ENCODE results near the gene CNTN5.

CNTN5 gene

GRCh38 chr11:99327066-99327465 is 306.3 kb downstream of the CNTN5 start:
- Histone ChIP-seq H3K4me1 (ENCODE audit: control insufficient read depth, insufficient read depth, low read length, poor library complexity, severe bottlenecking) (no peaks in the 10 kb centered on the region), H3K27ac (ENCODE audit: low read depth, low read length, severe bottlenecking) (no peak overlapping the region), H3K36me3 (ENCODE audit: control insufficient read depth, insufficient read depth, low read length) (no peaks in the 10 kb centered on the region), H3K9me3 (ENCODE audit: control insufficient read depth, low read length) (no peaks in the 10 kb centered on the region), H3K4me3 (ENCODE audit: extremely low read depth, insufficient read depth, low read length, poor library complexity, severe bottlenecking) (no peak overlapping the region)
- WGBS, 2 experiments (ENCODE audit: insufficient coverage in 2 of 2): 67% methylated on average over 1 of the region's 1 CpG; no CpG with 5 or more reads in 1 of the 2 experiments

DNA sequence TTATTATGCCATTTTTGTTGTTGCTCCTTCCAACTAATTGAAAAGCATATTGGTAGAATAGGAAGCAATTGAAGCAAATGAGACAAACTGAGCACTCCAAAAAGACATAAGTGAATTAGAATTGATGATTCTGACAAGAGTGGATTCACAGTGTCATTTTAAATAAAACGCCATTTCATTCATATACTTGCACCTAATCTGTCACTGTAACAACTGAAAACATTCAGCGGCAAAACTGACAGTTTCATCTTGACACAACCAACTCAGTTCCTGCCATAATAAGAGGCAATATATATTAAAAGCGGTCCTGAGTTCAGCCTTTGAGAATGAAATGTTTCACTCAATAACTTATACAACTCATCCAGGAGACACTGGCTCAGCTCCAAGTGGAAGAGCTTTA is 306.8 kb downstream of the CNTN5 start:
- 69 to 100% methylated on average over 2 to 3 of the region's 3 CpGs for whole genome bisulfite sequencing, 2 experiments (ENCODE audit: insufficient coverage in 2 of 2)
- Histone ChIP-seq H3K36me3 (ENCODE audit: control insufficient read depth, insufficient read depth, low read length) (no peaks in the 10 kb centered on the region), H3K4me3 (ENCODE audit: extremely low read depth, insufficient read depth, low read length, poor library complexity, severe bottlenecking) (no peak overlapping the region), H3K27ac (ENCODE audit: low read depth, low read length, severe bottlenecking) (no peak overlapping the region), H3K4me1 (ENCODE audit: control insufficient read depth, insufficient read depth, low read length, poor library complexity, severe bottlenecking) (no peaks in the 10 kb centered on the region), H3K9me3 (ENCODE audit: control insufficient read depth, low read length) (no peaks in the 10 kb centered on the region)

DNA sequence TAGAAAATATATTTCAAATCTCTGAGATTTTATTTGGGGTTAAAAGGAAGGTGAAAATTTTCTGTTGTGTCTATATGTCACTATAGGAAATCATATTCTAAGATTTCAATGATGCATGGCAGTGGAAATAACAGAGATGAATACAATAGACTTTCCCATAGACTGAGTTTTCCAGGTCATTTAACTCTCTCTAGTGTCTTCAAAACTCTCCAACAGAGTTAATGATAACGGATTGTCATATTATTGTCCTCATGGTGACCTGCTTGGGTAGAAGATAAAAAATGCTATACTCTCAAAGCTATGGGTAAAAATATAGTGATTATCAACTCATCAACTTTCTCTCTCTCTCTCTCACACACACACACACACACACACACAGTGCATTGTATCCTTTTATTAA is 312.9 kb downstream of the CNTN5 start:
- no peaks in the 10 kb centered on the region for H3K4me1 ChIP-seq (ENCODE audit: control insufficient read depth, insufficient read depth, low read length, poor library complexity, severe bottlenecking)
- no peak overlapping the region for H3K27ac ChIP-seq (ENCODE audit: low read depth, low read length, severe bottlenecking)
- H3K36me3 ChIP-seq (ENCODE audit: control insufficient read depth, insufficient read depth, low read length): no peaks in the 10 kb centered on the region
- no CpG with 5 or more reads among the region's 1 CpG for WGBS, 2 experiments (ENCODE audit: insufficient coverage in 2 of 2)
- H3K4me3 ChIP-seq (ENCODE audit: extremely low read depth, insufficient read depth, low read length, poor library complexity, severe bottlenecking): no peak overlapping the region
- no peaks in the 10 kb centered on the region for H3K9me3 ChIP-seq (ENCODE audit: control insufficient read depth, low read length)

DNA sequence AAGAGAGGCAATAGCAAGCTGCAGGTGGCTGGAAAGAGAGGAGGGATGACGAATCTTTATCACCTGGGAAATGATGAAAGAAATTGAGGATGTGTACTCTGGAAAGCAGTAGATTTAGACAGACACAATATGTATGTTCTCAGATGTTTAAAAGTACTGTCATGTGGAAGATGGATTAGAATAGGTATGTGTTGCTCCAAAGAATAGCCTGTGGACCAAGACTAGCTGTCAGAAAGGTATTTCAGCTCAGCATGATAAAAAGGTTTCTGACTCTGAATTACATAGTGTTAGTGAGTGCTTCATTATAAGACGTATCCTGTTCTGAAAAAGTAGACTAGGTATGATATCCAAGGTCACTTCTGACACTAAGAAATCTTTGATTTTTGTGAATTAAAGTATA is 322.4 kb downstream of the CNTN5 start:
- no peaks in the 10 kb centered on the region for H3K36me3 ChIP-seq (ENCODE audit: control insufficient read depth, insufficient read depth, low read length)
- H3K27ac ChIP-seq (ENCODE audit: low read depth, low read length, severe bottlenecking): no peak overlapping the region
- H3K9me3 ChIP-seq (ENCODE audit: control insufficient read depth, low read length): no peaks in the 10 kb centered on the region
- 82 to 94% methylated on average over 1 to 2 of the region's 2 CpGs for WGBS, 2 experiments (ENCODE audit: insufficient coverage in 2 of 2)
- no peak overlapping the region for H3K4me3 ChIP-seq (ENCODE audit: extremely low read depth, insufficient read depth, low read length, poor library complexity, severe bottlenecking)
- no peaks in the 10 kb centered on the region for H3K4me1 ChIP-seq (ENCODE audit: control insufficient read depth, insufficient read depth, low read length, poor library complexity, severe bottlenecking)

- Histone ChIP-seq H3K36me3 (ENCODE audit: control insufficient read depth, insufficient read depth, low read length) (no peaks in the 10 kb centered on the region), H3K4me3 (ENCODE audit: extremely low read depth, insufficient read depth, low read length, poor library complexity, severe bottlenecking) (no peak overlapping the region), H3K4me1 (ENCODE audit: control insufficient read depth, insufficient read depth, low read length, poor library complexity, severe bottlenecking) (no peaks in the 10 kb centered on the region), H3K9me3 (ENCODE audit: control insufficient read depth, low read length) (no peaks in the 10 kb centered on the region), H3K27ac (ENCODE audit: low read depth, low read length, severe bottlenecking) (no peak overlapping the region)
- 74 to 100% methylated on average over 2 to 4 of the region's 5 CpGs for WGBS, 2 experiments (ENCODE audit: insufficient coverage in 2 of 2)
These were observed 328.5 kb downstream of the CNTN5 start for GRCh38 chr11:99349151-99349673.

DNA sequence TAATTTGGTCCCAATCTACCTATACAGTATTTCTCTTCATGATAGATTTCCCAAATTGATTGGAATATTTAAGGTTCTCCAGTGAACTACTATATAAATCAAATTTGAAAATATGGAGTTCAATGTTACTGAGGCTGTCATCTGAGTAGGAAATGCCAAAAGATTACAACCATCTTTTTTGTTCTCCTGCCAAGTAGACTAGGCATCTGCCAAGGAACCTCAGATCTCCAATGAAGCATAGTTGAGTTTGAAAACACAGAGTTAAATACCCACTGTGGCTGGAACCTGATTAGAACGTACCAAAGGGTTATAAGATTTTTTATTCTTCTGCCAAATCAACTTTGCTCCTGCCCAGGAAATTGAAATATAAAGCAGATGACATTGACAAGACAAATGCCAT is 330.9 kb downstream of the CNTN5 start:
- no CpG with 5 or more reads among the region's 1 CpG for WGBS, 2 experiments (ENCODE audit: insufficient coverage in 2 of 2)
- Histone ChIP-seq H3K36me3 (ENCODE audit: control insufficient read depth, insufficient read depth, low read length) (no peaks in the 10 kb centered on the region), H3K9me3 (ENCODE audit: control insufficient read depth, low read length) (no peaks in the 10 kb centered on the region), H3K27ac (ENCODE audit: low read depth, low read length, severe bottlenecking) (no peak overlapping the region), H3K4me1 (ENCODE audit: control insufficient read depth, insufficient read depth, low read length, poor library complexity, severe bottlenecking) (no peaks in the 10 kb centered on the region), H3K4me3 (ENCODE audit: extremely low read depth, insufficient read depth, low read length, poor library complexity, severe bottlenecking) (no peak overlapping the region)

GRCh38 chr11:99352642-99353041 is 331.9 kb downstream of the CNTN5 start:
- no peaks in the 10 kb centered on the region for H3K9me3 ChIP-seq (ENCODE audit: control insufficient read depth, low read length)
- H3K4me3 ChIP-seq (ENCODE audit: extremely low read depth, insufficient read depth, low read length, poor library complexity, severe bottlenecking): no peak overlapping the region
- 84 to 98% methylated on average over 3 to 4 of the region's 5 CpGs for WGBS, 2 experiments (ENCODE audit: insufficient coverage in 2 of 2)
- no peaks in the 10 kb centered on the region for H3K4me1 ChIP-seq (ENCODE audit: control insufficient read depth, insufficient read depth, low read length, poor library complexity, severe bottlenecking)
- H3K36me3 ChIP-seq (ENCODE audit: control insufficient read depth, insufficient read depth, low read length): no peaks in the 10 kb centered on the region
- H3K27ac ChIP-seq (ENCODE audit: low read depth, low read length, severe bottlenecking): no peak overlapping the region

DNA sequence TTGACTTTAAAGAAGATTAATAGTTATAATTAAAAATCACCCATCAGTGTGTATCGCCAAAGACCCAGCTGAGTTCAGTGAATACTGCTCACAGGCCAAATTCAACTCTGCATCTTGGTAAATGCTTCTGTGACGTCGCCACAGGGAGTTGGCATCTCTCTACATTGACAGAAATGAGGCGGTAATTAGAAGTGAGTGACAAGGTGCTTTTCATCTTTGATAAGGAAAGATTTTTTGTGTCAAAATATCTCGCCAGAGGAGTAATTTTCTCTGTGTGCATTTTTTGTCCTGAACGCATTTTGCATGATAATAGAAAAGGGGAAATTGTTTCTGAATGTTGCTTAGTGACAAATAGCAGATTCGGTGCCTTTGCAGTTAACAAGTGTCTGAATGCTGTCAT is 345.8 kb downstream of the CNTN5 start:
- no peak overlapping the region for H3K4me3 ChIP-seq (ENCODE audit: extremely low read depth, insufficient read depth, low read length, poor library complexity, severe bottlenecking)
- H3K9me3 ChIP-seq (ENCODE audit: control insufficient read depth, low read length): no peaks in the 10 kb centered on the region
- H3K4me1 ChIP-seq (ENCODE audit: control insufficient read depth, insufficient read depth, low read length, poor library complexity, severe bottlenecking): peaks cover 11% of the 10 kb centered on the region
- no peak overlapping the region for H3K27ac ChIP-seq (ENCODE audit: low read depth, low read length, severe bottlenecking)
- 81 to 87% methylated on average over 4 to 7 of the region's 7 CpGs for WGBS, 2 experiments (ENCODE audit: insufficient coverage in 2 of 2)
- no peaks in the 10 kb centered on the region for H3K36me3 ChIP-seq (ENCODE audit: control insufficient read depth, insufficient read depth, low read length)

GRCh38 chr11:99368583-99368982 is 347.8 kb downstream of the CNTN5 start:
- 94 to 96% methylated on average over 3 to 4 of the region's 5 CpGs for WGBS, 2 experiments (ENCODE audit: insufficient coverage in 2 of 2)
- H3K27ac ChIP-seq (ENCODE audit: low read depth, low read length, severe bottlenecking): no peak overlapping the region
- peaks cover 11% of the 10 kb centered on the region for H3K4me1 ChIP-seq (ENCODE audit: control insufficient read depth, insufficient read depth, low read length, poor library complexity, severe bottlenecking)
- no peaks in the 10 kb centered on the region for H3K9me3 ChIP-seq (ENCODE audit: control insufficient read depth, low read length)
- H3K36me3 ChIP-seq (ENCODE audit: control insufficient read depth, insufficient read depth, low read length): no peaks in the 10 kb centered on the region
- no peak overlapping the region for H3K4me3 ChIP-seq (ENCODE audit: extremely low read depth, insufficient read depth, low read length, poor library complexity, severe bottlenecking)

- 0 to 28% methylated on average over 1 to 2 of the region's 4 CpGs for WGBS, 2 experiments (ENCODE audit: insufficient coverage in 2 of 2)
- peaks cover 11% of the 10 kb centered on the region for H3K4me1 ChIP-seq (ENCODE audit: control insufficient read depth, insufficient read depth, low read length, poor library complexity, severe bottlenecking)
- peak overlapping the region; percentile 63 for H3K27ac ChIP-seq (ENCODE audit: low read depth, low read length, severe bottlenecking)
- H3K4me3 ChIP-seq (ENCODE audit: extremely low read depth, insufficient read depth, low read length, poor library complexity, severe bottlenecking): no peak overlapping the region
- H3K36me3 ChIP-seq (ENCODE audit: control insufficient read depth, insufficient read depth, low read length): no peaks in the 10 kb centered on the region
- no peaks in the 10 kb centered on the region for H3K9me3 ChIP-seq (ENCODE audit: control insufficient read depth, low read length)
These were observed 349.9 kb downstream of the CNTN5 start for GRCh38 chr11:99370549-99371216.

DNA sequence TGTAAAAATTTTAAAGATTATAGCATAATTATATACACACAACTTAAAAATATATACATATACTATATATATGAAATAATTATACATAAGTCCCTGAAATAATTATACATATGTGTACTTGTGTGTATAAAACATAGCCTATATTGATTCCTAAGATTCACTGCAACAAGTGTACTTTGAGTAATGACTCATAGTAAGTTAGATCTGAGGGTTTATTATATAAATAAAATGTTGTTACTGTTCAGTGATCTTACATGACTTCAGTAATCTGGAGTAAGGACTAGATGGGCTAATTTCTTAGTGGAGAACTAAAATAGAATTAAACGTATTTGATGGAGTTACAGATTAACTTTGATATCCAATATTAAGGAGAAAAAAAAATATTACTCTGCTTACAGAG is 350.5 kb downstream of the CNTN5 start:
- no CpG with 5 or more reads among the region's 1 CpG for WGBS, 2 experiments (ENCODE audit: insufficient coverage in 2 of 2)
- Histone ChIP-seq H3K27ac (ENCODE audit: low read depth, low read length, severe bottlenecking) (no peak overlapping the region), H3K36me3 (ENCODE audit: control insufficient read depth, insufficient read depth, low read length) (no peaks in the 10 kb centered on the region), H3K4me3 (ENCODE audit: extremely low read depth, insufficient read depth, low read length, poor library complexity, severe bottlenecking) (no peak overlapping the region), H3K9me3 (ENCODE audit: control insufficient read depth, low read length) (no peaks in the 10 kb centered on the region), H3K4me1 (ENCODE audit: control insufficient read depth, insufficient read depth, low read length, poor library complexity, severe bottlenecking) (peaks cover 11% of the 10 kb centered on the region)

All from mesodermal cell (in vitro differentiated cells).